HG02678 (cell line): ENCODE measurements around the gene TNNI3K.

Experiments
- ATAC-seq: cut with Tn5 transposase; IDR thresholded peaks from one replicate; pipeline ENCODE4 v1.9.1; 2021; ENCODE audit warnings: mild to moderate bottlenecking, moderate library complexity; ENCODE audit not compliant: unreplicated experiment

The TNNI3K gene

DNA sequence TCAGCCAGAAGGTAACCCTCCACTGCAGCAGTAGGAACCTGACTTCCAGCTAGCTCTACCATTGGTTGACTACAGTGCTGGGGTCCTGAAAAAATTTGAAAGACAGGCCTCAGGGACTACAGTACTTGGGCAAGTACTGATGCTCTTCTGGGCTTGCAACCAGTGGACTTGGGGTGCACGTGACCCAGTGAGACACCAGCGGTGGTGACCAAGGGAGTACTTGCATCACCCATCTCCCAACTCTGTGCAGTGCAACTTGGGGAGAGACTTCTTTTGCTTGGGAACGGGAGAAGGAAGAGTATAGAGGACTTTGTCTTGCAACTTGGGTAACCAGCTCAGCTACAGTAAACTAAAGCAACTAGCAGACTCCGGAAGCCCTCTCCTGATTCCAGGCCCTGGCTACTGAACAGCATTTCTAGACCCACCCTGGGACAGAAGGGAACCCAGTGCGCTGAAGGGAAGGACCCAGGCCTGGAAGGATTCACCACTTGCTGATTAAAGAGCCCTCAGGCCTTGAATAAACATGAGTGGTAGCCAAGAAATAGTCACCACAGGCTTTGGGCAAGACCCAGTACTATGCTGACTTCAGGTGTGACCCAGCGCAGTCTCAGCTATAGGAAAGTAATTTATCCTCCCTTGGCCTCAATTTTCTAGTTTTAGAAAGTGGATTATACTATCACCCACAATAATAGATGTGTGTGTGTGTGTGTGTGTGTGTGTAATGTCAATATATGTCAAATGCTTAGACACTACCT is 45.6 kb downstream of the TNNI3K start:
- ATAC-seq, result no peak

DNA sequence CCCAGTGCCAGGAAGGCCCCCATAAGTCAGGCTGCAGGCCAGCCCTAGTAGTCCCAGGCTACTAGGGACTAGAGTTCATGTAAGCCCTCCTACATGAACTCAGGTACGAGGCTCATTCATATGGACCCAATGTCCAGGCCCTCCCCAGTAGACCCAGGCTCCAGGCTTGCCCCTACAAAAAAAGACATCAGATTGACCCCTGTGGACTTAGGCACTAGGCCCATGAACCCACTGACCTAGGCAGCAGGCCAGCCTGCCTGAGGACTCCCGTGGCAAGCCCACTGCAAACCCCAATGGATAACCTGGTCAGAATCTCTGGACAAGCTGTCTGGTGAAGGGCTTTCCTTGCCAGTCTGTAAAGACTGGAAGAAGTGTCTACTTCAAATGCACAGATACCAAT is 51.2 kb downstream of the TNNI3K start:
- ATAC-seq, result no peak

DNA sequence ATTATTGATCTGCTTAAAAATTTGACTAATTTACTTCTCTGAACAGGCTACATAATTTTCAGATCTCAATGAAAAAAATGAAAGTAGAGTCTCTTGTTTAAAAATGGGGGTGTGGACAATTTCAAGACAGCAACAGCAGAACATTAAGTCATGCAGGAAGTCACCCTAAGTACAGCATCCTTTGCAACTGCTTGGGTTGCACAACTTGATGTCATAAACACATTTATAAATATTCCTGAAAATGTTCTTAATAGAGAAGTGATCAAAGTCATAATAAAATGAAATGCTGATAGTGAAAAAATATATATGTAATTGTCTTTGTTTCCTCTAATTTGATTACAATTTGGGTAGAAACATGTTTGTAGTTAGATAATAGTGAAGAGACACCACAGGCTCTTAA is 79.3 kb downstream of the TNNI3K start:
- ATAC-seq, result no peak

DNA sequence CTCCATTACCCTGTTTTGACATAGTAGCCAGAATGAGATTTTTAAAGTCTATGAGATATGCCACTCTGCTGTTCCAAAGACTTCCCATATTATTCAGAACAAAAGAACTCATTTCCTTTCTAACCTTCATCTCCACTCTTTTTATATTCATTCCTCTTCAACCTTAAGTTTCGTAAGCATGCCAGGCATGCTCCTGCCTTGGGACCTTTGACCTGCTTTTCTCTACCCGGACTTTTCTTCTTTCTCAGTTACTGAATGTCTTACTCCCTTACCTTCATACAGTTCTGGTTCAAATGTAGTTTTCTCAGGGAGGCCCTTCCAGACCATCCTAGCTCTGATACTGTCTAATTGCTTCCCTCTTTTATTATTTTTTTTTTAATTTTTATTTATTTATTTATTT is 81.1 kb downstream of the TNNI3K start:
- ATAC-seq, result no peak

DNA sequence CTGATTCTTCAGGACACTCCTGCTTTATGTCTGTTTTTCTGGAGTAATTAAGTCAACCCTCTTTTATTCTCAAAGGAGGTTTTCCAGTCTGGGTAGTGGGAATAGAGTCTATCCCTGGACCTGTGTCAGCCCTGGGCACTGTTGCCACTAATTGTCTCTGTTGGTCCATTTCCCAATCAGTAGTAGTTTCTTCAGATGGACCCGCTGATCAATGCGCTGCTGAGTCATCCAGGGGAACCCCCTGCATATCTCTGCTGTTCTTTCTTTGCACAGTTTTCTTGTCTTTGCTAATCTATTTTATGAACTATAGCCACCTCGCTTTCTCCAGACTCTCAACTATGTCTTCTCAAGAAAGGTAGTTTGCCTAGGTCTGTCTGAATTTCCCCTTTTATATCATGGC is 82.5 kb downstream of the TNNI3K start:
- no peak for ATAC-seq

DNA sequence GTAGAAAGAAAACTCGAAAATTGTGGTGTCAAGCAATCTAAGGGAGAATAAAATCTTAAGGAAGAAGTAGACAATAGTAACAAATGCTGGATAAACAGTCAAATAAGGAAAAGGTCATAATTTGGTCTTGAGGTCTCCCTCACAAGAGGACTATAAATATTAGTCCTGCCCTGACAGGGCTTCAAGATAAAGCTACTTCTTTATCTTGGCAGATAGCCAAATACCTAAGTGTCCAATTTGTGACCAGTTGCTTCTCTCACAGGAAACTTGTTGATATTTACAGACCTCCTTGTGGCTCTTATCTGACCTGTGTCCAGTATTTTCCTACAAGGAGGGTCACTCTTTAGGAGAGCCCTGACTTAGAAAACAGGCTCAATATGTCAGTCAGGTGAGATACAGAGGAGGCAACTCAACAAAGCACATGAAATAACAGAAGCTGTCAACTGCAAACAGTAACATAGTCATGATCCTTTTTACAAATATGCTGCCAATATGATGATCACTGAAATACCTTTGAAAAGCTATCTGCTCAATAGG is 88.8 kb downstream of the TNNI3K start:
- ATAC-seq, result no peak

DNA sequence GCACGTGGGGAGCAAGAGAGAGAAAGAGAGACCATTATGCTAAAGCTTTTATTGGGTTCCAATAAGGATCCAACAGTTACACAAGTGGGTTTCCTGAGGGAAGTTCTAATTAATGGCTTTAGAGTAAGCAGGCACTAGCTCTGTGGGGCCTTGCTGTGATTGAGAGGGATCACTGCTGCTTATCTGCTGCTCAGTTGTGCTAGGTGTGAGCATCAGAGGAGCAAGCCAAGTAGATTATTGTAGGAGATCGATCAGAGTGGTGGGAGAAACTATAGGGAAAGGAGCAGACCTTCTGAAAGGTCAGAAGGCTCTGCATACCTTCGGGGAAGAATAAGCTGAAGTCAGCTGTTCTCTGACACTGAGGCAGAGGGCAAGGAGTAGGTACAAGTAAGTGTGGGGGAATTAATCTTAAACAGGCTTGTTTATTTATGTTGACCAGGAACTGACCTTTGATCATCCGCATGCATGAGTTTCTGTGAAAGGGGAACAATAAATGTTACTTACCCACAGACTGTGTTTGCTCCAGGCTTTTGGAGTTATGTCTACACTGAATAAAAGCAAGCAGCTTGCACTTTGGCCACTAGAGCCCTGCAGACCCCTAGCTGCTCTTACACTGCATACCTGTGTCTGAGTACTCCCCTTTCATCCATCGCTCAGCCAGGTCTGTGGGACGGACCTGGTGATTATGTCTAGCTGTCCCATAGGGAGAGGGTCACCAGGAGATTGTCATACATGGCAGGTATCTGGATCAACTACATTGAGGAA is 89.7 kb downstream of the TNNI3K start:
- no peak for ATAC-seq

DNA sequence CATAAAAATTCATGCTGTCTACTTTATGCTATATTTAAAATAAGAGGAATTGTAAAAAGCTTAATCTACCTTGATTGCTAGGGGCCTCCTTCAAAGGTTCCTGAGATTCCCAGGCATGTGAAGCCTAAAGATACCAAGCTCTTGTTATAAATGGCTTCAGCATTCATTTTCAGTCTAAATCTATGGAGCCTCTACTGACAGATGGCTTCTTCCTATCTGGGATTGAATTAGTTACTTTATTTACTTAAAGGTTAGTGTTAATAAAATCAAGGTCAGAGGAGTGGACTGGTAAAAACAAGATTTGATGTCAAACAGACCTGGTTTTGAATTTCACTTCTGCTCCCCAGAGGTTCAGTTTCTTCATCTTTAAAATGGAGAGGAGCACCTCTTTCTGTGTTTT is 93.7 kb downstream of the TNNI3K start:
- ATAC-seq, result no peak

DNA sequence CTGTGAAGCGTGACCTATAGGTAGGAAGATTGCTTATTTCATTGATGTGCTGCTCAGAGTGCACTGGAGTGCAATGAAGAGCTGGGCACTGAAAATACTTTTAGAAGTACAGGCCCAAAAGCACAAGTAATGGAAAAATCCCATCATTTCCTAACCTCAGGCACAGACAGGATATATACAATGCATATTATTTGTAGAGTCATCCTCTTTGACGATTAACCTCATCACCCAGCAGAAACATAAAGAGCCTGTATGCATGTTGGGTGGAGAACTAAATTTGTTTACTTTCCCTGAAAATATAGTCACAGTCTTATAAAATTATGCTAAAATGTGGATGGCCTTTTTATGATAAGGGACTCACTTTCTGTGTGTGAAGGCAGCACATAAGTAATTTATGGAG is 98.1 kb downstream of the TNNI3K start:
- ATAC-seq, result no peak

DNA sequence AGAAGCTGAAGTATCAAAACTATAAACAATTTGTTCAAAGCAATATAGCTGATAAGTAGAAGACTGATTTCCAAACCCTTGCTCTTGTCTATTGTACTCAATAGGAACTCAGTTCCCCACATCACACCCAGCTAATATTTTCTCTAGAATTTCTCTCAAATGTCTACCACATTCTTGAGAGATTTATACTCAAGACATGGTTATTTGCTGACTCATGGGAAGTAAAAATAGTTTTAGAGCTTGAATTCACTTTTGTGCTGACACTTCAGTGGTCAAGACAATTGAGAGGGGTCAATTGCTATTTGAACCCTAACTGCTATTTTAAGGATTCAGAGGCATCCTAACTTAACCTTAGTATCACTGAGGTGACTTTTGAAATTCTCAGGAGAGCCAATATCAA is 99.0 kb downstream of the TNNI3K start:
- ATAC-seq, result no peak

DNA sequence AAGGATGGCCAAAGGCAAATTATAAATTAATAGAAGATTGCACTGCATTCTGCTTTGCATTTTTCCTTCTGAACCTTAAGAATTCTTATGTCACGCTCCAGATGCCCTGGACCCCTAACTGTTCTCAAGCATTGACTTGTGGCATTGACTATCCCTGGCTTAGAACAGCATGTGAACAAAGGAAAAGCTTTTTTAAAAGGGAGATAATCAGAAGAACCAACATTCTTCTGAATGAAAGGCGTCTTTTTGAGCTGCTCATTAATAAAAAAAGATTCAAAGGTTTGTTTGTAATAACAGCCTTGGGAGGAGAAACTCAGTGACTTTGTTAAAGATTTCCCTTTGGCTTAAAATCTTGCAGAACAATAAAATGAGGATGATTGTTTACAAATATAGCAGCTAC is 105.5 kb downstream of the TNNI3K start:
- no peak for ATAC-seq

DNA sequence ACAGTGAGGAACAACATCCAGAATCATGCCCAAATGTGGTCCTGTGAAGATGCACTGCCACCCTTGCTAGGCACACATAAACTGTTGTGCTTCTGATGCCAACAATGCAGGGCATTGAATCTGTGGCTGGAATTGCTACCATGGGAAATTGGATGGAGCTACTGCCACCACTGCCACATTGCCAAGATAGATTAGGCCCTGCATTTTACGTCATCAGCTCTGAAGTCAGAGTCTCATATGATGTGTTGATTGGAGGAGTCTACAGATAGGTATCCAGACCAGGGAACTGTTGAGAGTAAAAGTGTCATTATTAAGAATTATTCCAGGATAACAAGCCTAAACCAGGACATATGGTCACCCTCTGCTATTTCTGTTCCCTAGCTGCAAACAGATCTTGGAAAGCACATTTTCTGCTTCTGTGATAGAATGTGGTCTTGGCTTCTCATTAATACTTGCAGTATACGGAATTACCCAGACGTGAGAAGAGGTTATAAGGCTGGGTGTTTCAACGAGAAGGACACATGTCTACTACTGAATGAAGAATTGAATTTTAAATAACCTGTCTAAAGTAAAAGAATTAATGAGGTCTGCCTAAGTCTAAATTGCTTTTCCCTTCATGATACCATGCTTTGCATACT is 106.6 kb downstream of the TNNI3K start:
- no peak for ATAC-seq

DNA sequence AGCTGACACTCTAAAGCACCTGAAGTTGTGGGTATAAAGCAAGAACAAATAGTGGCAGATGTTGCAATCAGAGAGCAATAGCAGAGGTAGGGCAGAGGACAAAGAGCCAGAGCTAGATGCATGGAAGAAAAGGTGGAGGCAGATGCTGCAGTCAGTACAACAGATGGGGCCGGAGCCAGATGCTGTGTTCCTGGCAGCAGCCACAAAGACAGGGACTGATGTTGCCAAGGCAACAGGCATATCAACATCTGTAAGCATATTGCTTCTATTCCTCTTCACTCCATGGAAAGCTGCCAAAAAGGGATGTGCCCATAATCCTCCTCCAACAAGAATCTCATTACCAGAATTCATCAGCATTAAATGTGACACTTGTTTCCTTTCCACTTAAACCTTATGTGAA is 108.0 kb downstream of the TNNI3K start:
- ATAC-seq, result no peak

DNA sequence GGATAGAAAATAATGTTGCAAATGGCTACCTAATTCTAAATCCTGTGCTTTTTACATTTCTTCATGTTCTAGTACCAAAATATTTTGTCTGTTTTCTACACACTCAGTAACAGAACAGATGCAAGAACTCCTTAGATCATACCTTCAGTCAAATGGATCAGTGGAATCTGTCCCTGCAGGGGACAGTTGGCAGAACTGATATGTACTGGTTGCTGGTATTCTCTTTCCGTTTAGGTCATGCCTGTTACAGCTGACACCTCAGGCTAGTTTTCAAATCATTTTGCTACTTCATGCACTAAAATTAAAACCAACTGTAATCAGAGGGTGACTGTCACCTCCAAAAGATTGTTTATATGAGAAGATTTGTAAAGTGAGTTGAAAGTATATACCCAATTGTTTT is 109.2 kb downstream of the TNNI3K start:
- ATAC-seq, result no peak

DNA sequence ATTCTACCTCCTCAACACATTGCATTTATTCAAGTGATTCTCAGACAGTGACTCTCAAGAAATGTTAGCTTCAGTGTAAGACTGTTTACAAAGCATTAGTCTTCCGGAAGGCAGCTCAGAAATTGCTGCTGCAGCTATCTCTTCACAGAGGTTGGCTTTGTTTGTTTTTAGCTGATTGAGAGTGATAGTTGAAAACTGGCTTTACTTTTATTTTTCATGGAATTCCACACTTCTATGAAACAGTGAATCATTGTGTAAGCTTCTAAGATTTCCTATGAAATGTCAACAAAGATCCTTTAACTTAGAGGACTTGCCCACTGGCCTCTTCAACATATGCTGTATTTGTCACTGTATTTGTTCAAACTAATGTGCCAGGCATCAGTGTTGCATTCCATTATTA is 121.3 kb downstream of the TNNI3K start:
- no peak for ATAC-seq

DNA sequence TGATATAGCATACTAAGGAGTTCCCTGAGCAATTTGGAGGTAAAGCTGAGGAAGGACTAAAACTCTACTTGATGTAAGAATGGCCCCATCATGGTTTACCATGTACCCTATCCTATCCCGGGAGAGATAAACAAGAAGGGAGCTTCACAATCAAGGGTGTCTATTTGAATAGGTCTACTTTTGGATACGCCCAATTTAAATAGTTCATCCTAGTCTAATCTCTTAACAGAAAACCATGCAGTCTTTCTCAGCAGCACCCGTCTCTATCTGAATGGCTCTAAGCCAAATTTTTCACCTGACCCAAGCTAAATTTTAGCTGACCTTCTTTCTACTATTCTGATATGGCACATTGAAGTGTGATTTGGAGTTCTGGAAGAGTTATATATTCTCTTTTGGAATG is 122.0 kb downstream of the TNNI3K start:
- ATAC-seq, result no peak

DNA sequence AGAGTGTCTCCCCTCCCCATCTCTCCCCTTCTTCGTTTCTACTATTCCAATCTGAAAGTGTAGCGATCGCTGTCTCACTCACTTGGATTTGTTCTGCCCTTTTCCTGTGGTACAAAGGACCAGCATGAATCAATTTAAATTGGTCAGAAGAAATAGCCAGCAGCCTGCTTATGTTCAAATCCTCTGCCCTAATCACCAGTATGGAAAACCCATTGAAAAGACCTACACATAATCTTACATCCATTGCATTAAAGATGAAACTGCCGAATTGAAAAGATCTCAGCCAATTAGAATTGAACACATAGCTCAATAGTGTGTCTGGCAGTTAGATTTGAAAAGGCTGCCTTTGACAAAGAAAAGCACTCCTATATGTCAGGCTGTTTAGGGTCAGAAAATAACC is 122.6 kb downstream of the TNNI3K start:
- ATAC-seq, result no peak

DNA sequence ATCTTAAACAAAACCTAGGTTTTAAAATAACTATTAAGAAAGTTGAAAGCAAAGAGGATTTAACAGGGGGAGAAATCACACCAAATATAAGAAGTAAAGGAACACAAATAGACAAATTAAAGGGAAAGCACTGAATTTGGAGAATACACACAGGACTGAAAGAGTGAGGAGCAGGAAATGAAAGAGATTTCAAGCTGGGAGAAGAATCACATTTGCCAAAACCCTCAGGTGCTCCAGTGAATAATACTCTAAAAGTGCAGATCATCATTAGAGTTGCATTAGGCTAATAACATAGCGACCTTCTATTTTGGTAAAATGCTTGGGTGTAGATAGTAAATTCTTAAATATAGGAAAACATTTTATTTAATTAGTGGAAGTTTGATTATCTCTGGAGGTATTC is 127.5 kb downstream of the TNNI3K start:
- ATAC-seq, result no peak

DNA sequence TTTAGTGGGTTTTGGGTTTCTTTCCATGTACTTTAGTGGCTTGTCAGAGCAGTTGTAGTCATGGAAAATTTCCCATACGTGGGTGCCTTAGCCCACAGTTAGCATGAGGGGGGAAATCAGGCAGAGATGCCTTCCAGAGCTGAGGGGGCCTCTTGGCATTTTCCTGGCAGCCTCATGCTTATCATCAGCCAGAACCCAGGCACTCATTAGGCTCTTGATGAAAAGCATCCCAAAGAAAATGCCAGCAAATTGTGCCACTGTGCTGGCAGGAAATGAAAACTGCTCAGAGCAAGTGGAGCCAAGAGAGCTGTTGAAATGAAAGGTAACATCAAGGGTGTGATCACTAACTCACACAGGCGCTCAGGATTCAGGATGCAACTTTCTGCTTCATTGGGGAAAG is 128.0 kb downstream of the TNNI3K start:
- ATAC-seq, result no peak

DNA sequence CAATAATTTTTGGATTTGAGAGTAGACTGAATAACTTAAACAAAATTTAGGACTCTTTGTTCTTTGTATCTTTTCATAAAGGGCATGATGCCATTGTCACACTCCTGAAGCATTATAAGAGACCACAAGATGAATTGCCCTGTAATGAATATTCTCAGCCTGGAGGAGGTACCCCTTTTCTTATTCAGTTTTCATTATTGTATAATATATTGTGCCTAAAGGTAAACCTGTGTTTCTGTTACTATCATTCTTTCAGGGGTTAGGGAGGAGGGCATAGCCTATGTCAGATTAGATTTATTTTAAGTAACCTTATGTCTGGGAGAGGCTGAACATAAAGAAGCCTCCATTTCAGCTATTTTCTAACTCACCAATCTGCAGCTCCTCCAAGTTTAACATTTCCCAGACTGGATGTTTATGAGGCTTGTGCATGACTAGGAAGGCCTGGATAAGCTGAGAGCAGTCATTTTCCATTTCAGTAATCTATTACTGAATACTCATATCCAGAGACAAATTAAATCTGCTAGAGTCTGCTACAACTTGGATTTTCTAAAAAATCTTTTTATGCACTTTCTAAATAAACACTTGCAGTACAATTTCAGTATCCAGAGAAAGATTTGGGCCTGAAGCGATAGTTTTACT is 132.1 kb downstream of the TNNI3K start:
- ATAC-seq, result no peak

DNA sequence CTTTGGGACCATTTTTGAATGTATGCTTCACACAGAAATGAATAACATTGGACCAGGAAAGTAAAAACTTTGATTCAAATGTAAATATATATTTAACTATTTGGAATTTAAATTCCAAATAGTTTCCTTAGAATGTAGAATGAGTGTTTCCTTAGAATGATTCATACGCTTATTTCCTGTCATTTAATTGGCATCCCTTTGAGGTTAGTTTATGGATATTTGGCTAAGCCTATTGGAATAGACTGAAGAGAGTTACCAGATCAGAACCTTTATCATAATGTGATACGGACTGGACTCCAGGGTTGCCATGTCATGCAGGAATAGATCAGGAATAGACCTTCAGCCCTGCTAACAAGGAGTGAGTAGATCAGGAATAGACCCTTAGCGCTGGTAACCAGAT is 133.1 kb downstream of the TNNI3K start:
- ATAC-seq, result no peak
